Measurements from ENCODE around the gene GIPC1.
"Not testable (repeated sequence)": the region's sequence is repeated elsewhere in the genome, so short reads cannot be mapped to it uniquely, and the experiment has no call there.

GIPC1 gene

DNA sequence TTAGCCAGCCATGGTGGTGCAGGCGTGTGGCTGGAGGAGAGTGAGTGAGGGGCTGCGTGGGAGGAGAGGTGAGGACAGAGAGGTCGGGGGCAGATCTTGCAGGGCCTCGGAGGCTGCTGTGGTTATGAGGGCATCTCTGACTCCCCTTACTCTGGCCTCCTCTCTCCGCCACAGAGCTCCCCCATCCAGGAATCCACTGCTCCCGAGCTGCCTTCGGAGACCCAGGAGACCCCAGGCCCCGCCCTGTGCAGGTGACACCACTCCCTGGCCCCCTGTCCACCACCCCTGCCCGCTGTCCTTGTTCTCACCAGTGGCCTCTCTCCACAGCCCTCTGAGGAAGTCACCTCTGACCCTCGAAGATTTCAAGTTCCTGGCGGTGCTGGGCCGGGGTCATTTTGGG lies 28.5 kb downstream of the GIPC1 start:
- DNase-seq: no peak

DNA sequence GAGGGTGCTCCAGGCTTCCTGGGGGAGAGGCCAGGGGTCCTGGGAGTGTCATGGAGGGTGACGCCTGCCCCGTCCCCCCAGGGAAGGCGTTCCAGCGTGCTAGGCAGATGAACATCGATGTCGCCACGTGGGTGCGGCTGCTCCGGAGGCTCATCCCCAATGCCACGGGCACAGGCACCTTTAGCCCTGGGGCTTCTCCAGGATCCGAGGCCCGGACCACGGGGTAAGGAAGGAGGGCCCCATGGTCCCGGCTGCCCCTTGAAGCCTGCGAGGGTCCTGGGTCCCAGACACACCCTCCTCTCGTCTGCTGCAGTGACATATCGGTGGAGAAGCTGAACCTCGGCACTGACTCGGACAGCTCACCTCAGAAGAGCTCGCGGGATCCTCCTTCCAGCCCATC lies 32.2 kb downstream of the GIPC1 start:
- DNase-seq: no peak

DNA sequence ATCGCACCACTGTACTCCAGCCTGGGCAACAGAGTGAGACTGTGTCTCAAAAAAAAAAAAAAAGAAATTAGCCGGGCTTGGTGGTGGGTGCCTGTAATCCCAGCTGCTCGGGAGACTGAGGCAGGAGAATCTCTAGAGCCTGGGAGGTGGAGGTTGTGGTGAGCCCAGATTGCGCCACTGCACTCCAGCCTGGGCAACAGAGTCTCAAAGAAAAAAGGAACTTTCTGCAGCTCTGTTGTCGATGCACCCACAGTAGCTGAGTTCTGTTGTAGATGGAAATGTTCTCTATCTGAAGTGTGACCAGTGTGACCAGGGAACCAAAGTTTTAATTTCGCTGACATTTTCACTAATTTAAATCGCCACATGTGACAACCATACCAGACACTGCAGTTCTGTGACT lies 33.5 kb downstream of the GIPC1 start:
- DNase-seq: not testable (repeated sequence)

DNA sequence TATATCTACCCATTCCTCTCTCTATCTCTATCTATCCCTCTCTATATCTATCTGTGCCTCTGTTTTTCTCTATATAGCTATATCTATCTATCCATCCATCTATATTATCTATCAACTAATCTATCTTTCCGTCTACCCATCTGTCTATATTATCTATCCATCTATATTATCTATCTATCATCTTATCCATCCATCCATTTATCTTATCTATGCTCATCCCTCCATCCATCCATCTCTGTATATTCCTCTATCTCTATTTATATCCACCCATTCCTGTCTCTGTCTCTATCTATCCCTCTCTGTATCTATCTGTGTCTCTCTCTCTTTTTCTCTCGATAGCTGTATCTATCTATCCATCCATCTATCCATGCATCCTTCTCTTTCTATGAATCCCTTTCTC lies 35.0 kb downstream of the GIPC1 start:
- DNase-seq: no peak

DNA sequence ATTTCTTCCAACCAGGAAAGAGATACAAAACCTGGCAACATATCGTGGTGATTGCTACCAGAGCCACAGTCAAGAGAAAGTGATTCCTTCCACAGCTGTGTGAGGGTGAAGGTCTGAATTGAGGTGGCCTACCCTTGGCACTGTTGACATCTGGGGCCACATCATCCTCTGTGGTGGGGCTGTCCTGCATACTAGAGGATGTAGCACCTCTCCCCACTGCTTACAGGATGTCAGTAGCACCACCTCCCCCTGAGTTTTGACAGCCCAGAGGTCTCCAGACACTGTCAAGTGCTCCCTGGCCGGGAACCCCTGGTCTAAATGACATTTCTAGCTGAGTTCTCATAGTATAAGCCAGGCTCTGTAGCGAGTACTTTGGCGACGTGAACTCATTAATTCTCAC lies 36.2 kb downstream of the GIPC1 start:
- no peak for DNase-seq

DNA sequence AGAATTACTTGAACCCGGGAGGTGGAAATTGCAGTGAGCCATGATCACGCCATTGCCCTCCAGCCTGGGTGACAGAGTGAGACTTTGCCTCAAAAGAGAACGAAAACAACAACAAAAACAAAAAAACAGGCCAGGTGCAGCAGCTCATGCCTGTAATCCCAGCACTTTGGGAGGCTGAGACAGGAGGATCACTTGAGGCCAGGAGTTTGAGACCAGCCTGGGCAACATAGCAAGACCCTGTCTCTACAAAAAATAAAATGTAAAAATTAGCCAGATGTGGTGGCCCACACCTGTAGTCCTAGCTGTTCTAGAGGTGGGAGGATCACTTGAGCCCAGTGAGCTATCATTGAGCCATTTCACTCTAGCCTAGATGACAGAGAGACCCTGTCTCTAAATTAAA lies 43.6 kb downstream of the GIPC1 start:
- DNase-seq: not testable (repeated sequence)

DNA sequence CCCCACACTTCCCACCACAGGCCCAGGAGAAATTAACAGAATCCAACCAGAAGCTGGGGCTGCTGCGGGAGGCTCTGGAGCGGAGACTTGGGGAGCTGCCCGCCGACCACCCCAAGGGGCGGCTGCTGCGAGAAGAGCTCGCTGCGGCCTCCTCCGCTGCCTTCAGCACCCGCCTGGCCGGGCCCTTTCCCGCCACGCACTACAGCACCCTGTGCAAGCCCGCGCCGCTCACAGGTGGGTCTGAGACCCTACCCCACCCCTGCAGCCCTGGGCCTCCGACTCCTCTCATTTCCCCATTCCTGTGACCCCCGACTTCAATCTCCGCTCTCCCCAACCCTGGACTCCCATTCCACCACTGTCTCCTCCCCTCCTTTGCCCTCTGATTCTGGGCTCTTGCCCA lies 45.1 kb downstream of the GIPC1 start:
- no peak for DNase-seq

DNA sequence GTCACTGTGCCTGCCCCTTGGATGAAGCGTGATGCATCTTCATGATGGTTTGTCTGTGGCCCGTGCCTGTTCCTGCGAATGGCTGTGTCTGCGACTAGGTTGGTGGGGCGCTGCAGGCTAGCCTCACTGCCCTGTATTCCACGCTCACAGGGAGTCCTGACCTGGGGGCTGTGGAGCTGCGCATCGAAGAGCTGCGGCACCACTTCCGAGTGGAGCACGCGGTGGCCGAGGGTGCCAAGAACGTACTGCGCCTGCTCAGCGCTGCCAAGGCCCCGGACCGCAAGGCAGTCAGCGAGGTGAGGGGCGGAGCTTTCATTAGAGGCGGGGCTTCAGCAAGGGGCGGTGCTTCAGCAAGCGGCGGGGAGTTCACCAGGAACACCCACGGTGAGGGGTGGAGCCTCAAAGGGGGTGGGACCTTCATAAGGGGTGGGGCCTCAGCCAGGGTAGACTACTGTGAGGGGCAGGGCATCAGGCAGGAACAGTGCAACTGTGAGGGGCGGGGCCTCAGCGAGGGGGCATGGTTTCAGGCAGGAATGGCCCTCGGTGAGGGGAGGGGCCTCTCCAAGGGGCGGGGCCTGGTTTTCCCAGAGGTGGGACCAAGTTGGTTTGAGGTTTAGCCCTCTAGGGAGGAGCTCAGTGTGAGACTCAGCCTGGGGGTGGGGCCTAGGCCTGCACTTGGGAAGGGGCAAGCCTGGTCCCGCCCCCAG lies 45.6 kb downstream of the GIPC1 start:
- peak; percentile 42 to 56 for DNase-seq

DNA sequence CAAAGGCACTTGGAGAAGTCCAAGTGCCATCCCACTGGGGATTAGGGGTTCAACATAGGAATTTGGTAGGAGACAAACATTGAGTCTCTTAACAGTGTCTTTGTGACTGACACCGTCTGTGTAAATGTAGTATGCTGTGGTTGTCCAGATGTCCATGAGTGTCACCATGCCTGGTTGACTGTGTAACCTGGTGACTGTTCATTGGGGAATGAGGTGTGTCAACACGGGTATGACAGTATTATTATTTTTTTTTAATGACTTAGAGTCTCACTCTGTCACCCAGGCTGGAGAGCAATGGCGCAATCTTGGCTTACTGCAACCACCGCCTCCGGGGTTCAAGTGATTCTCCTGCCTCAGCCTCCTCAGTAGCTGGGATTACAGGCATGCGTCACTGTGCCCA lies 46.6 kb downstream of the GIPC1 start:
- no peak for DNase-seq

DNA sequence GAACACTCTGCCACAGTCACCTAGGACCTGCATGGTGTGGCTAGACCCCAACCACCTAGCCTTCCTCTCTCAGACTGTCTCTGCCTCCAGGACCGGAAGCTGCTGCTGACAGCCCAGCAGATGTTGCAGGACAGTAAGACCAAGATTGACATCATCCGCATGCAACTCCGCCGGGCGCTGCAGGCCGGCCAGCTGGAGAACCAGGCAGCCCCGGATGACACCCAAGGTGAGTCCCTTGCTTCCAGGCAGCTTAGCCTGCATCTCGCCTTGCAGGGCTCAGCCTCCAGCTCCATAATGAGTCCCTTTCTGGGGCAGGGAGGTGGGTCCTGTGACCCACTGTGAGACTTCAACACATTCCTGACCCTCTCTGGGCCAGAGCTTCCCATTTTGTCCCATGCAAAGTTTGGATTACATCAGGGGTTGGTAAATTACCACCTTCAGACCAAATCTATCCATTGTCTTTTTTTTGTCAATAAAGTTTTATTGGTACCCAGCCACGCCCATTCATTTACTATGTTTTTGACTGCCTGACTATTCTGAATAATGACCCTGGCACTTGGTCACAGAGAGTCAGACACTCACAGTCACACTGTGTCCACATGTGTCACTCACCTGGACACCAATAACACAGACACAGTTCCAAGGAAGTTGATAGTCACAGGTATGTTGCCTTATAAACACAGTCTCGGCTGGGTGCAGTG lies 49.4 kb downstream of the GIPC1 start:
- no peak for DNase-seq

DNA sequence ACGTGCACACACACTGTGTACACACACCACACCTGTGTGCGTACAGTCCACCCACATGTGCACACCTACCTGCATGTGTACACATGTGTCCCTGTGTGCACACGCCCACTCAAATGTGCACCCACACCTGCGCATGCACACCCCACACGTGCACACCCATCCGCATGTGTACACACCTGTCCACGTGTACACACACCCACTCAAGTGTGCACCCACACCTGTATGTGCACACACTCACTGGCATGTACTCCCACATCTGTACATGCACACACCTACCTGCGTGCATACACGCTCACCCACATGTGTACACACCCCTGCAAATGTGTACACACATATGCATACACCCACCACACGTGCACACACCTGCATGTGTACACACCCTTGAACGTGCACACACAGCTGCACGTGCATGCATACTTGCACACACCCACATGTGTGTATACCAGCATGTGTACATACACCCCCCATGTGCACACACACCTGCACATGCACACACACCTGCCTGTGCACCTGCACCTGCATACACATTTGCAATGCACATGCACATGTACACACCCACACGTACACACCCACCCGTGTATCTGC lies 52.2 kb downstream of the GIPC1 start:
- DNase-seq: no peak

DNA sequence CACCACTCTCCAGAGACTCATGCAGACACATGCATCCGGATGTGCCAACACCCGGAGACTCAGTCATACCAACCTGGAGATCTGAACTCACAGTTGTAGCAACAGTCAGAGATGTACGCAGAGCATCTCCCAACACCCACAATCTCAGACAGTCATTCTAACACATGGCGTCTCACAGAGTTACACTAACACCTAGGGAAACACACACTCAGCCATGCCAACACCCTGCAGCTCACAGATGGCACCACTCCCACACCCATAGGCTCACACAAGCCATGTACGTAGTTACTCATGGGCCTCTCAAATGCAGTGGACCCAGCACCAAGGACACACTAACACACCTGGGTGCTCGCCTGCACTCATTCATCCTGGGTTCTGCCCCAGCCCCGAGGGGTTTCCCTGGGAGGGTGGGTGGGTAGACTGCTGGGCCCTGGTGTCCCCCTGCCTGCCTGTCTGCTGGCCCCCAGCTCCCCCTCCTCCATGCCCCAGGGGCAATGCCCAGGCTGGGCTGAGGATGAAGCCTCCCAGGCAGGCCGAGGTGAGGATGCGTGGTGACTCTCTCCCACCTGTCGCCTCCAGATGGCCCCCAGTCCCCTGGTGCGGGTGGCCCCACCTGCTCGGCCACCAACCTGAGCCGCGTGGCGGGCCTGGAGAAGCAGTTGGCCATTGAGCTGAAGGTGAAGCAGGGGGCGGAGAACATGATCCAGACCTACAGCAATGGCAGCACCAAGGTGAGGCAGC lies 52.9 kb downstream of the GIPC1 start:
- no peak for DNase-seq

DNA sequence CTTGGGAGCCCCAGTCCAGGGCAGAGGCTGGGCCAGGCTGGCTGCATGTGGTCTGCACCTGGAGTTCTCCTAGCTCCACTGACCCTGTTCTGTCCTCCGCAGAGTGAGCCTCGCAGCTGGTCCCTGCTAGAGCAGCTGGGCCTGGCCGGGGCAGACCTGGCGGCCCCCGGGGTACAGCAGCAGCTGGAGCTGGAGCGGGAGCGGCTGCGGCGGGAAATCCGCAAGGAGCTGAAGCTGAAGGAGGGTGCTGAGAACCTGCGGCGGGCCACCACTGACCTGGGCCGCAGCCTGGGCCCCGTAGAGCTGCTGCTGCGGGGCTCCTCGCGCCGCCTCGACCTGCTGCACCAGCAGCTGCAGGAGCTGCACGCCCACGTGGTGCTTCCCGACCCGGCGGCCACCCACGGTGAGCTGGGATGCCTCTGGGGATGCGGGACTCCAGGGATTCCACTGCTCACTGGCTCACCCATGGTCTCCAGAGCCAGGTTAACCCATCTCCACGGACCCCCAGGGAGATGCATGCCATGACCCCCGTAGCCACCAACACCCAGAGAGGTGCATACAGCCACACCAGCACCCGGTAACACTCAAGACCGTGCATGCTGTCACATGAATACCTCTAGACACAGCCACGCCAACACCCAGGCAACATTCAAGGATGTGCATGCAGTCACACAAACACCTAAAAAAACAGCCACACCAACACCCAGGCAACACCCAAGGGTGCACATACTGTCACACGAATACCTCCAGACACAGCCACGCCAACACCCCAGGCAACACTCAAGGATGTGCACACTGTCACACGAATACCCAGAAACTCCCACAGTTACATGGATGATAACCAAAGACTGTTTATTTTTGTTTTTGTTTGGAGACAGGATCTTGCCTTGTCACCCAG lies 54.6 kb downstream of the GIPC1 start:
- no peak for DNase-seq

DNA sequence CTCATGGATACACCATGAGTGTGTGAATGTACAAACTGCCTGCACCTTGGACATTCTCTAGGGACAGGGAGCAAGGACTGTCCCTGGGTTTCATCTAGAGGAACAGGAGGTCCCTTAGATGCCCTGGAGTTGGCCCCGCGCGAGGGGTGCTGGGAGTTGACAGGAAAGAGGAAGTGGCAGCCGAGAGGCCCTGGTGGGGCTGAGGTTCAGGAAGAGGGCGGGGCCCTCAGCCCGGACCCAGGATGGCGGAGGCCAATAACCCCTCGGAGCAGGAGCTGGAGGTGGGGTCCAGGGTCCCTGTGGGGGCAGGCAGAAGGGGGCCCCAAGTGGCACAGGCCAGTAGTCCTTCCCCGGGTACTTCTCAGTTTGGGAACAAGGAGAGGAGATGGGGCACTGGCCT lies 55.9 kb downstream of the GIPC1 start:
- peak; percentile 69 to 74 for DNase-seq

DNA sequence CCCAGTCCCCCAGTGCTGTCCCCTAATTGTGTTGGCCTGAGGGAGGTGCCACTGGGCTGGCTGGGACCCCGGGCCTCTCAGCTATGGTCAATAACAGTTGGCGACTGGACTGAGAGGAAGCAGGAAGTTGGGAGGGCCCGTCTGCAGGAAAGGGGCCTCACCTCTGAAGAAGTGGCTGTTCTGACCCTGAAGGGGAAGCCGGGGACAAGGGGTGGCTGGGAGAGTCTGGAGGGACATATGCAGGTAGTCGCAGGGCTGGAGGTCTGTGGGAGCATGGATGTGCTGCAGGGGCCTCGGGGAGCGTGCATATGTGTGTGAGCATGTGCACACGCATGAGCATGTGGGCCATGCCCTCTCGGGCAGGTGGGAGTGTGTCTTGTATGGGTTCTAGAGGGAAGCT lies 56.9 kb downstream of the GIPC1 start:
- no peak for DNase-seq

DNA sequence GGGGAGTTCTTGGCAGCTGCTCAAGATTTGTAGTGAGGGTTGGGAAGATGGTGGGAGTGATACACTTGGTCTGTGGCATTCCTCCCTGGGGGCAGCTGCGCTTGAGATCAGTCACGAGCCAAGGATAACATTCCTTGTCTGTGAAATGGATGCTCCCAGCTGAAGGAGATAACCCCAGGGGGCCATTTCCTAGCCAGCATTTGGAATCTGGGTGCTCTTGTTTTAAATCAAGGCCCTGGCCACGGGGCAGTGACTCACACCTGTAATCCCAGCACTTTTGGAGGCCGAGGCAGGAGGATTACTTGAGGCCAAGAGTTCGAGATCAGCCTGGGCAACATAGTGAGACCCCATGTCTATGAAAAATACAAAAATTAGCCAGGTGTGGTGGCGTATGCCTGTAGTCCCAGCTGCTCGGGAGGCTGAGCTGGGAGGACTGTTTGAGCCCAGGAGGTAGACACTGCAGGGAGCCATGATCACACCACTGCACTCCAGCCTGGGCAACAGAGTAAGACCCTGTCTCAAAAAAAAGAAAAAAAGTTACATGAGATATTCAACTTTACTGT lies 58.3 kb downstream of the GIPC1 start:
- DNase-seq: no peak

DNA sequence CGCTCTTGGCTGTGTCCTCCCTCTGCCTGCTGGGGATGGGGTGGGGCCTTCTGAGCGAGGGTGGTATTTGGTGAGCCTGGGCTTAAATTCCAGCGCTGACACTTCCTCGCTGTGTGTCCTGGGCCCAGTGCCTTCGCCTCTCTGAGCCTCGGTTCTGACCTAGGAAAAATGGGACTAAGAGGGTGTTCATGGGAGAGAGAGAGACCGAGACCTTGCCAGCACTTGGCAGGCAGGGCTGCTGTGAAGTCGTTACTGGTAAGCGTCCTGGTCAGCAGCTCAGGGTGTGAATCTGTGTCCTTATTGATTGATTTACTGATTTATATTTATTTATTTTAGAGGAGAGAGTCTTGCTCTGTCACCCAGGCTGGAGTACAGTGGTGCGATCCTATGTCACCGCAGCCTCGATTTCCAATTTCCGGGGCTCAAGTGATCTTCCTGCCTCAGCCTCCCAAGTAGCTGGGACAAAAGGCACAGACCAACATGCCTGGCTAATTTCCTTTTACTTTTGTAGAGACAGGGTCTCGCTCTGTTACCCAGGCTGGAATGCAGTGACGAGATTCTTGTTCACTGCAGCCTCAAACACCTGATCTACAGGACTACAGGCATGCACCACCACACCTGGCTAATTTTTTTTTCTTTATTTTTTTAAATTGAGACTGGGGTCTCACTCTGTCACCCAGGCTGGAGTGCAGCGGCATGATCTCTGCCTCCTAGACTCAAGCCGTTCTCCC lies 60.4 kb downstream of the GIPC1 start:
- no peak for DNase-seq

DNA sequence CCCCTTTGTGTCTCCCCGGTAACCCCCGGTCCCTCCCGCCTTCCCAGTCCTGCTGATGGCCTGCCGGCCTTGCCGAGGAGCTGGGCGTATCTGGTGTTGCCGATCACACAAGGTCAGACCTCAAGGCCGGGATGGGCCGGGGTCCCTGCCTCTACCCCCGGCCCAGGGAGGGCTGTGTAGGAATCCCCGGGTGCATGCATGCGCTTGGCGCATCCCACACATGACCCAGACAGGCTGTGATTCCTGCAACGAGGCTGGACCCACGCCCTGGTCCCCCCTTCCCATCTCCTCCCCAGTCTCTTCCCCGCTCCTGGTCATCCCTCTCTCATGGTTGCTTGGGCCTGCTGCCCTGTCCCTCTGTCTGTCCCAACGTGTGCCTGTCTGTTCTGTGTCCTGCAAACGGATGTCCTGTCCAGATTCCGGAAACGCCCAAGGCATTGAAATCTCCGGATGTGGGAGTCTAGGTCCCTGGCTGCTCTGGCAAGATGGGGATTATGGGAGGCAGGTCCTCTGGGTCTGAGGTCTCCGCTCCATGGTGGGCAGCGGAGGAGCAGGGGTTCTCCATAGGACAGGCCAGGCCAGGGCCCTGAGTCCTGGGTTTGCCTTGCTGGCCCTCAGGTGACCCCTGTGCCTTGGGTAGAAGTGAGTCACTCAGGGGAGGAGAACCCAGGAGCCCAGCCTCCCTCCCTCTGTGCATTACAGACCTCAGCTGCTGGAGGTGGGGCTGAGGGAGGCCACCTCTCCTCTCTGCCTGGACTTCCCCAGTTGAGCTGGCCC lies 61.2 kb downstream of the GIPC1 start:
- DNase-seq: no peak

DNA sequence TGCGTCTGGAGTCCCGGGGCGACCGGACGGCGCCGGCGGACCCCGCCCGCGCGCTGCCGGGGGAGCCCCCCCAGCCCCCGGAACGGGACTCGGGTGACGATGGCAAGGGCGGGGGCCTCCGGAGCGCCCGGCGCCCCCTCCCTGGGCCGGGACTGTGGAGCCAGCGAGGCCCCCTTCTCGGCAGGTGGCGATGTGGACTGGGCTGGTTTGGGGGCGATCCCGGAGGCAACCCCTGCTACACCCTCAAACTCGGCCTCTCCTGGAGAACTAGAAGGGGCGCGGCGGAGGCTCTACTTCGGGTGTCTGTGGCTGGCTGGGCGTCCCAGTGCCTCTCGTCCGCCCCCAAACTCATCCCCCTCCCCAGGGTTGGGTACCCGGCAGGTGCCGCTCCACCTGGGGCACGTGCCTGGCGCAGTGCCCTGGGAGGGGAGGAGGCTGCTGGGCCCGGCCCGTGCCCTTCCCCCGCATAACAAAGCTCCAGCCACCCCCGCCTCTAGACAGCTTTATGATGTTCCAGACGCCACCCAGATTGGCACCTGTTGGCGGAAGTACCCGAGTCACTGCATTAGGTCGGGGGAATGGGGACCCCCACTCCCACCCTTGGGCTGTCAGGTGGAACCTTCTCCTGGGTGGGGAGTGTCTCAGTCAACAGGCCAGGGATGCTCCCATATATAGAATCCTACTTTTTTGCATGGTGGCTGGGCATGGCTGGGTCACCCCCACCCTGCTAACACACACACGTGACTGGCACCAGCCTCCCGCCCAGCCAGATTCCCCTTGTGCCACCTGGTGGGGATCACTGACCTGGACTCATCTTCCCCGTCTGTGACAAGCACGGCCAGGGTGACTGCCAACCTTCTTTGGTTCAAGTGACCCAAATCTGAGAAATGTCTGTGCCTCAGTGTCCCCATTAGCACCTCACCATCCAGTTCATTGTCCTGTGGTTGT lies 62.1 kb downstream of the GIPC1 start:
- DNase-seq: peak; percentile 43 to 79
